ENCODE results near the gene SLC7A9. TPM values are rescaled to one million over a fixed set of nuclear protein-coding genes. Genes with fewer than 3 reads are reported as not detected.

Gene SLC7A9
- total and polyA plus RNA-seq, 10 of the 15 experiments (the other 5 are each of a cell fraction or from before 2014, with no cell fraction given) = 0.13 to 0.17 TPM; not detected in 8

DNA sequence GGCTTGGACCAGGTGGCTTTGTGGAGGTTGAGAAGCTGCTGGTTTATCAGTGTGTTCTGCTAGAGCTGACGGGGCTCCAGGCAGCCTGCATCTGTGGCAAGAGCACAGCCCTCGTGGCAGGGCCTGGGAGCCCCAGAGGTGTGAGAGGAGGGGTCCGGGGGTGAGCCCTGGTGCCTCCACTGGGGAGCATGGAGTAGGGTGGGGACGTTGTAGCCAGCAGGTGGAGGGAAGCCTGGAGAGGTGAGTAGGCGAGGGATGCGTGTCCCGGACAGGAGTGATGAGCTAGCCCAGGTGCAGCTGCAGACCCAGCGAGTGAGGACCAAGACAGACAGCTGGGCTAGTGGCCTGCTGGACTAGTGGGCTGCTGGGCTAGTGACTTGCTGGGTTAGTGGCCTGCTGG lies 51.0 kb downstream of the SLC7A9 start (continued):
- TF ChIP-seq IRF5 (IDR thresholded peaks at IDR 0.05; ENCODE audit: borderline replicate concordance) = no peak

DNA sequence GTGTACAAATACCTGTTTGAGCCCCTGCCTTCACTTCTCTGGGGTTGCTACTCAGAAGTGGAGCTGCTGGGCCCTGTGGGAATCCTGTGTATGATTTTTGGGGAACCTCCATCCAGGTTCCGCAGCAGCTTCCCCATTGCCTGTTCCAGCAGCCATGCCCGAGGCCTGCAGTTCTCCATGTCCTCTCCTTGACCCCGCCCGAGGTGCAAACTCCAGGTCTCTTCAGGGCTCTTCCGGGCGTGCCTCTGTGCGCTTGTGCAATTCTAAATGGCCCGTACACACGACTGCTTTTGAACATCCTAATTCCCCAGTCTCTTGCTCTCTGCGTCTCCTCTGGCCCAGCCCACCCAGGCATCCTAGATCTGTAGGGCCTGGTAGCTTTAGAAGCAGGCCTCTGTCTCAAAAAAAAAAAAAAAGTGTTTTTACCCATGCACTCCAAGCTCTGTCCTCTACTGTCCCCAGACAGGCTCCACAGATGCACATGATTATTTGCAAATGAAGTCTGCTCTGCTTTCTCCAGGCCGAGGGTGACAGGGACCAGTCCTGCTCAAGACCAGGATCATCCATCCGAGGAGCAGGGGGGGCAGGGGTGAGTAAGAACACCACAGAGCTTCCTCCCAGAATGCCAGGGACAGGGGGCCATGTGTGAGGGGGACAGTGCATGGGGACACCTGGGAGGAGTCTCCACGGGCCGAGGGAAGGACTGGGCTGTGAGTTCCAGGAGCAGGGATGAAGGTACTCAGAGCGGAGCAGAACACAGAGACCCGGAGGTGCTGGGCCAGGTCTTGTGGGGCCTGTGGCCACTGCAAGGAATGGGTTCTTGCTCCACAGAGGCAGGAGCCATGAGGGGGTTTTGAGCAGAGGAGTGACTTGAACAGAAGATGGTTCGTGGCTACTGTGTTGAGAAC lies 51.7 kb downstream of the SLC7A9 start:
- Histone ChIP-seq H3K9me3 (replicated peaks; ENCODE audit: control insufficient read depth, insufficient read depth, low read length) (no peaks in the 10 kb centered on the region), H3K4me2 (ENCODE audit: control insufficient read depth, insufficient read depth) (no peak overlapping the region), H3K4me3 (no peak overlapping the region), H3K4me1 (ENCODE audit: control insufficient read depth, insufficient read depth, low read length) (peaks cover 6% of the 10 kb centered on the region; the same call in 1 of the 2 replicates), H4K20me1 (ENCODE audit: control insufficient read depth, insufficient read depth) (no peaks in the 10 kb centered on the region), H3K27me3 (replicated peaks in 1 of 2; ENCODE audit: control insufficient read depth in 2 of 2, insufficient read depth in 2 of 2, low read length in 1 of 2) (peaks cover 0 to 3% of the 10 kb centered on the region in 2 experiments; a peak in 1 of 4 replicates), H3K36me3 (ENCODE audit: control insufficient read depth in 2 of 2, insufficient read depth in 2 of 2, low read length in 1 of 2) (no peaks in the 10 kb centered on the region), H3K79me2 (ENCODE audit: control insufficient read depth, insufficient read depth, low read length) (no peaks in the 10 kb centered on the region), H3K9ac (ENCODE audit: control insufficient read depth, insufficient read depth, low read length) (no peak overlapping the region), H2AFZ (ENCODE audit: control insufficient read depth, low read depth, low read length) (no peak overlapping the region), H3K27ac (ENCODE audit: control insufficient read depth, insufficient read depth) (no peak overlapping the region)
- no TSS peak for BruUV-seq (replicated peaks)
- CTCF ChIA-PET = no interaction called here
- intact Hi-C loops (cut with micrococcal nuclease; ENCODE audit: unreplicated experiment) (no loop called here), in situ Hi-C loops (cut with MboI) (no loop called here)
- POLR2A ChIA-PET = no interaction called here
- SMC1A ChIA-PET (ENCODE audit: uncharacterized antibody, unreplicated experiment) = no interaction called here
- RAD21 ChIA-PET (ENCODE audit: unreplicated experiment) = no interaction called here
- DNase-seq (ENCODE audit: low read depth, low spot score) = no peak
- WGBS (ENCODE audit: insufficient coverage, insufficient replicate concordance, low lambda C conversion rate, missing lambda C conversion rate) = 32% methylated on average over 17 of the region's 17 CpGs
- FAIRE-seq = no peak
- no peak for ATAC-seq
- TF ChIP-seq RELB (IDR thresholded peaks at IDR 0.05; ENCODE audit: low read depth) = no peak
- no peak for TF ChIP-seq JUNB (IDR thresholded peaks at IDR 0.05)
- no peak for TF ChIP-seq POLR2A (IDR thresholded peaks at IDR 0.05; ENCODE audit: low read depth, low read length)
- no peak for TF ChIP-seq FOS (IDR thresholded peaks at IDR 0.05; ENCODE audit: borderline replicate concordance, extremely low read depth, insufficient read length)
- no peak for TF ChIP-seq NR2C2 (IDR thresholded peaks at IDR 0.05; ENCODE audit: borderline replicate concordance, control insufficient read depth, insufficient read length, low read depth)
- TF ChIP-seq CEBPB (IDR thresholded peaks at IDR 0.05; ENCODE audit: borderline replicate concordance in 1 of 2, low read depth in 2 of 2, low read length in 2 of 2) = no peak
- no peak for TF ChIP-seq PML (IDR thresholded peaks at IDR 0.05; ENCODE audit: low read length)
- no peak for TF ChIP-seq SPI1 (IDR thresholded peaks at IDR 0.05; ENCODE audit: borderline replicate concordance, insufficient read depth, low read depth, low read length)
- no peak for TF ChIP-seq IKZF2 (IDR thresholded peaks at IDR 0.05)
- TF ChIP-seq MYB (IDR thresholded peaks at IDR 0.05; ENCODE audit: borderline replicate concordance, low read depth, low read length) = no peak
- TF ChIP-seq, protein P1, sequence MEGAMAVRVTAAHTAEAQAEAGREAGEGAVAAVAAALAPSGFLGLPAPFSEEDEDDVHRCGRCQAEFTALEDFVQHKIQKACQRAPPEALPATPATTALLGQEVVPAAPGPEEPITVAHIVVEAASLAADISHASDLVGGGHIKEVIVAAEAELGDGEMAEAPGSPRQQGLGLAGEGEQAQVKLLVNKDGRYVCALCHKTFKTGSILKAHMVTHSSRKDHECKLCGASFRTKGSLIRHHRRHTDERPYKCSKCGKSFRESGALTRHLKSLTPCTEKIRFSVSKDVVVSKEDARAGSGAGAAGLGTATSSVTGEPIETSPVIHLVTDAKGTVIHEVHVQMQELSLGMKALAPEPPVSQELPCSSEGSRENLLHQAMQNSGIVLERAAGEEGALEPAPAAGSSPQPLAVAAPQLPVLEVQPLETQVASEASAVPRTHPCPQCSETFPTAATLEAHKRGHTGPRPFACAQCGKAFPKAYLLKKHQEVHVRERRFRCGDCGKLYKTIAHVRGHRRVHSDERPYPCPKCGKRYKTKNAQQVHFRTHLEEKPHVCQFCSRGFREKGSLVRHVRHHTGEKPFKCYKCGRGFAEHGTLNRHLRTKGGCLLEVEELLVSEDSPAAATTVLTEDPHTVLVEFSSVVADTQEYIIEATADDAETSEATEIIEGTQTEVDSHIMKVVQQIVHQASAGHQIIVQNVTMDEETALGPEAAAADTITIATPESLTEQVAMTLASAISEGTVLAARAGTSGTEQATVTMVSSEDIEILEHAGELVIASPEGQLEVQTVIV (IDR thresholded peaks at IDR 0.05; ENCODE audit: borderline replicate concordance, partially characterized antibody) = no peak
- no peak for TF ChIP-seq CBFB (IDR thresholded peaks at IDR 0.05; ENCODE audit: low read depth)
- no peak for TF ChIP-seq RAD21 (IDR thresholded peaks at IDR 0.05; ENCODE audit: insufficient read depth, low read depth, low read length)
- TF ChIP-seq KLF5 (IDR thresholded peaks at IDR 0.05; ENCODE audit: partially characterized antibody) = no peak
